NCI-H128 (cell line): Measurements from ENCODE around the gene FARS2.
"Not testable (repeated sequence)": the region's sequence is repeated elsewhere in the genome, so short reads cannot be mapped to it uniquely, and the experiment has no call there.

Source experiments
- DNase-seq: peaks from one replicate; lab custom pipeline; 2025; ENCODE audit not compliant: unreplicated experiment; lab: John Stamatoyannopoulos, UW

The FARS2 gene

DNA sequence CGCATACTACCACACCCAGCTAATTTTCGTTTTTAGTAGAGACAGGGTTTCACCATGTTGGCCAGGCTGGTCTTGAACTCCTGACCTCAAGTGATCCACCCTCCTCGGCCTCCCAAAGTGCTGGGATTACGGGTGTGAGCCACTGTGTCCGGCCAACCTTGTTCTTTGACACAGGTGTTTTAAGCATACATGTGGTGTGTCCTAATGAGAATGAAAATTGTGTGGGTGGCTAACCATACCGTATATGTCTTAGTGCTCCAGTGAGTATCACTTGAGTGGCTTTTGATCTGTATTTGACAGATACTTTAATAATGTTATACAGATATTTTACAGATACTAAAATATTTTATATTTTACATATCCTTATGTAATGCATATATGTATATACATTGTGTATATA lies 395.4 kb downstream of the FARS2 start:
- not testable (repeated sequence) for DNase-seq

GRCh38 chr6:5657684-5658430 lies 396.5 kb downstream of the FARS2 start:
- DNase-seq, result no peak

DNA sequence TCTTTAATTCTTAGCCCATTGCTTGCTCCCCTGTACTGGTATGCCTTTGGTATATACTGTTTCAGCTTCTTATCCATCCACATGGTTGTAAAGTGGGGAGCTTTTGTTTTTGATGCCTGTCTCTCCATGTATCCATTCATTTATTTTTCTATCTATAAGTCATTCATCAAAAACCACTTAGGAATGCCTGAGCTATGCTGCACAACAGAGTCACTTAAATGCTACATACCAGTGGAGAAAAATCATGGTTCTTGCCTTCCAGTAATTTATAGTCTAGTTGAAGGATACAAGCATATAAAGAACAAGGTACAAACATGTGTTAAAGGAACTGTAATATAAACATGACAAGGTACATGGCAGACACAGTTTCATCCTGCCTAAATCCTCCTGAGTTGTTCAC lies 398.2 kb downstream of the FARS2 start:
- DNase-seq, result no peak

DNA sequence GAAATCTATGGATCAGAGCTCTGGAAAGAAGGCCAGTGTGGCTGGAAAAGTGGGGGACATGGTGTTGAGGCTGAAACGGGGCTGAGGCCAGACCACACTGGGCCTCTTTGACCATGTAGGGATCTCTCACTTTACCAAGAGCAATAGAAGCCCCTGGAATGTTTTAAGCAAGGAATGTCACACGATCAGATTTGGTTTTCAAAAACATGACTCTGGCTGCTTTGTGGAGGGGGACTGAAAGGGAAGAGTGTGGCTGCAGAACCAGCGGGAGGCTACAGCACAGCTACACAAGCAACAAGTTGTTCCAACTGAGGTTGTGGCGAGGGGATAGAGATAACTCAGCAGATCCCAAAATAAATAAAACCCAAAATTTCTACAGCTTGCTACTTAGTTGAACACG lies 399.5 kb downstream of the FARS2 start:
- no peak for DNase-seq

GRCh38 chr6:5662797-5663196 lies 401.5 kb downstream of the FARS2 start:
- no peak for DNase-seq

GRCh38 chr6:5663259-5663658 lies 401.9 kb downstream of the FARS2 start:
- DNase-seq, result no peak

DNA sequence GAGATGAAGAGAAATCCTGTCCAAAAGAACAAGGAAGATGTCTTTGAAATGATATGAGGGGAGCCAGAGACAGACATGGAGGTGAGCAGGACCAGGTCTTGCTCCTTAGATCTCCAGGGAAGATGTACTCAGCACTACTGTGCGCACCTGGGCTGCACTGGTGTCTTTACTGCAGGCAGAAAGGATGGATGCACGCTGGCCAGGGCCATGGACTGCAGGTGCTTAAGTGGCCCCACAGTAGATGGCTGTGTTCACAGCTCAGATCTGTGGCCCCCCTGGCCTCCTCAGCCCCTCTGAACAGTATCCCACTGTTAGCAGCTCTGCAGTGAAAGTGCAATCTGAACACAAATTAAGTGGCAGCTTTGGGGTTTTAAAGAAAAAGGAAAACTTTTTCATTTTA lies 402.4 kb downstream of the FARS2 start:
- DNase-seq, result no peak

GRCh38 chr6:5664149-5664548 lies 402.8 kb downstream of the FARS2 start:
- DNase-seq, result no peak

DNA sequence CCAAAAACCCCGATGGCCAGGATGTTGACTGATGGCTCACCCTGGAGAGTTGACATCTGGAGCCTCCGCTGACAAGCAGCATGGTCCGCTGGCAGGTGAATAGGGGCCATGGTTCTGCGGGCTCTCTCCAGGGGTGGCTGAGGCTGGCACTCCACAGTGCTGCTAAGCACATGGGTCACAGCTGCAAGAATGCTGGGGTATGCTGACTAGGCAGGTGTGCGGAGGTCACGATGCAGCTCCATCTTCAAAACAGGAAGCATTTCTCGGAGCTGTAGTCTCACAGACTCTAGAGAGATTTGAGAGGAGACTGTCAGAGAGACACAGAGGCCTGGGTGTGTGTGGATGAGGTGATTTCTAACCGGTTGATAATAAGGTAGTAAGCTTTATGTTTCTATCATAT lies 403.9 kb downstream of the FARS2 start:
- DNase-seq, result no peak

DNA sequence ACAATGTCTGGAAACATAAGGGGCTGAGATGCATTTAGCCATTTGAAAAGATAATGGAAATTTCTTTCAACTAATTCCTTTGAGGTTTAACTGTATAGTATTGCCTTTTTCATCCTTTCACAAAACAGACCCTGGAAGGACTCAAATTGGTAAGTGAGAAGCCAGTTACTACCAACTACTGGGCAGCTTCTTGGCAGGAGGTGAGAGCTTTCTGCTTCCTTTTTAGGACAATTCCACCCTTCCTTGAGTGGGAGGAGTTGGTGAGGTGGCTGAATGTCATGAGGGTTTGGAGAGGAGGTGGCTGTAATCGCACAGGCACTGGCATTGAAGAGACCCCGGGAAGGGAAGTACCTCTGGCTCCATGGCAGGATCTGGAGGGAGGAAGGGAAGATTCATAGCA lies 404.4 kb downstream of the FARS2 start:
- no peak for DNase-seq

- DNase-seq, result no peak
These were observed 405.4 kb downstream of the FARS2 start for GRCh38 chr6:5666695-5667094.

GRCh38 chr6:5667737-5668136 lies 406.4 kb downstream of the FARS2 start:
- no peak for DNase-seq

DNA sequence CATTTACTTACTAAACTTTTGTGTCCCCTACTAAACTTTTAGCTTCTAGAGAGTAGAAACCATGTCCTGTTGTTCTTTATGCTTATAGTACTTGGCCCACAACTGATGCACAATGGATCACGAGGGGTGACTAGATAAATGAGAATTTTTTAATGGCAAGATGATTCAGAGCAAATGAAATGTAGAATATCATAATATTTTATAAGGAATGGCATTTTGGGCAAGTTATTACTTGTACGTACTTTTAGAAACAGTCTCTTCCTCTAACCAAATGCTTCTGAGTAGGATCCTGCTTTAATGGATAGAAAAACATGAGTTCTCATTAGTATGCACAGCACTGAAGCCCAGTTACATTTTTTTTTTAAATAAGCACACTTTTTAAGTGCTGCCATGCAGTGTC lies 409.1 kb downstream of the FARS2 start:
- DNase-seq, result no peak

DNA sequence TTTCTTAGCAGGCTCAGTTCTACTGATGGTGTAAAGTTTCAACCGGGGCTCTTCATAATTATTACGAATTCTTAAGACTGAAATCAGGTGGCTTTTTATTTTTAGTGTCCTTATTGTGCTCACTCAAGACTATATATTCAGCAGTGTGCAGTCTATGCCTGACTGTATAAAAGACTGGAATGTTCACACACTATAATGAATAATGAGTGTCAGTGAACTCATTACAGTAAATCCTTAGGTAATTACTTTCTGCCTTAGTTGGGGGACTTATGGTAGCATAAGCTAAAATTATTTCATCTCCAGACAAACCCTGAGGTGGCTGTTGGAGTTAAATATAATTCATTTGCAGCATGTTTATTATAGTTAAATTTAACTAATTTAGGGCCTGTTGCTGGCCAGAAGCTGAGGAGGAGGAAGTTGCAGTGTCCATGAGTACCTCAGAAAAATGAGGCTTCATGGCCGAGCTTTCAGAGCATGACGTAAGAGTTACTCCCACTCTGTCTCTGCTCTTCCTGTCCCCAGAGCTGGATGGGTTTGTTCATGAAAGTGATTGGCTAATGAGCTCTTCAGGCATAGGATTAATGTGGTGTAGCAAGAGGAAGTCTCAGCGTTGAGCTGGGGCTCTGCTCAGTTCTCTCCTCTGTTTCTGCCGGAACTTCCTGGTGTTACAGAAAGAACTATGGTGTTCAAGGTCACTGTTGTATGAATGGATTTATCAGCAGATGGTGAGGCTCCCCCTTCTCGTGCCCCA lies 409.7 kb downstream of the FARS2 start:
- DNase-seq, result no peak

GRCh38 chr6:5671601-5672559 lies 410.6 kb downstream of the FARS2 start:
- no peak for DNase-seq

- no peak for DNase-seq
These were observed 411.3 kb downstream of the FARS2 start for GRCh38 chr6:5672581-5673011.

DNA sequence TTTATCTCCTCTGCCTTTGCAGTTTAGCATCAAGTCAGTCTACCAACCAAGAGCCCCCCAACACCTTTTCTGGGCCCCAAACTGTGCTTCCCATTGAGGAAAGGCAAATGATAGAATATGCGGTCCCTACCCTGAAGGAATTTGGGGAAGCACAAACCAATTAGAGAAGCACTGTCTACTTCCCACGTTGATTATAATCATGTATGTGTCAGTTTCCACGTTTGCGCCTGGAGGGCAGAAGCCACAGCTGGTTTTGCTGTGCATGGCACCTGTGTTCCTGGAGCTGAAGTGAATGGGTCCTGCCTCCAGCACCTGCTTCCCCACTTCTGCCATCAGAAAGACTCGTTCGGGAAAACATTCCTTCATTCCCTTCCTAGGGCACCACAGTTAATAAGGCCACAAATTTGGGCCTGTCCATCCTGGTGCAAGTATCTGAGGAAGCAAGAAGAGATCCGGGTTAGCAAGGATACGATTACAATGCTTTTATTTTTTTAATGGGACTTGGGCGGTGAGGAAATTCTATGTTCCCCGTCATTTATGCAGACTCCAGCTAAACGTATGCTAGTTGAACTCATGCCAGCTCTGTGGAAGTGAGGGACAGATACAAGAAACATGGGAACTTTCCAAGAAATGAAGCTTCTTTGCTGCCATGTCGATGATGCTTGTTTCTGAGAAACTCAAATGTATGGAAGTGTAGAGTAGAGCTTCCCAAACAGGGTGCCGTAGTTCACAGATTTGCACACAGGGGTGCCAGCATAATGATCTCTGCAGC lies 411.9 kb downstream of the FARS2 start:
- no peak for DNase-seq

- no peak for DNase-seq
These were observed 412.8 kb downstream of the FARS2 start for GRCh38 chr6:5674141-5674540.

- no peak for DNase-seq
These were observed 413.4 kb downstream of the FARS2 start for GRCh38 chr6:5674721-5675120.

- DNase-seq, result no peak
These were observed 415.4 kb downstream of the FARS2 start for GRCh38 chr6:5676701-5677100.
